ENCODE results near the gene MMAA. TPM values are rescaled to one million over a fixed set of nuclear protein-coding genes. Genes with fewer than 3 reads are reported as not detected.
"Not testable (repeated sequence)": the region's sequence is repeated elsewhere in the genome, so short reads cannot be mapped to it uniquely, and the experiment has no call there.

MMAA gene
- total RNA-seq, 1 experiment from 2014 or later: 0.53 TPM

- no peak for DNase-seq
- Histone ChIP-seq H3K4me3 (no peak overlapping the region), H3K36me3 (no peaks in the 10 kb centered on the region), H3K27me3 (no peaks in the 10 kb centered on the region), H3K9me3 (no peaks in the 10 kb centered on the region)
Observed at GRCh38 chr4:145681518-145681917, 62.3 kb downstream of the MMAA start.

GRCh38 chr4:145681956-145682355, 62.8 kb downstream of the MMAA start:
- Histone ChIP-seq H3K27me3 (no peaks in the 10 kb centered on the region), H3K36me3 (no peaks in the 10 kb centered on the region), H3K9me3 (no peaks in the 10 kb centered on the region), H3K4me3 (no peak overlapping the region)
- DNase-seq: no peak

DNA sequence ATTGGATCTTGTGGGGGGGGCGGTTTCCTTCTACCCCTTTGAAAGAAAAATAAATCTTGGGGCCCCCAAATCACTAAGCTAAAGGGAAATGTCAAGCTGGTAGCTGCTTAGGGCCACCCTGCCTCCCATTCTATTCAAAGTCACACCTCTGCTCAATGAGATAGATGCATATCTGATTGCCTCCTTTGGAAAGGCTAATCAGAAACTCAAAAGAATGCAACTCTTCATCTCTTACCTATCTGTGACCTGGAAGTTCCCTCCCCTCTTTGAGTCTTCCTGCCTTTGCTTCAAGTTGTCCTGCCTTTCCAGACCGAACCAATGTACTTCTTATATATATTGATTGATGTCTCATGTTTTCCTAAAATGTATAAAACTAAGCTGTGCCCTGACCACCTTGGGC, 67.8 kb downstream of the MMAA start:
- Histone ChIP-seq H3K27me3 (no peaks in the 10 kb centered on the region), H3K9me3 (no peaks in the 10 kb centered on the region), H3K4me3 (no peak overlapping the region), H3K36me3 (no peaks in the 10 kb centered on the region)
- no peak for DNase-seq

DNA sequence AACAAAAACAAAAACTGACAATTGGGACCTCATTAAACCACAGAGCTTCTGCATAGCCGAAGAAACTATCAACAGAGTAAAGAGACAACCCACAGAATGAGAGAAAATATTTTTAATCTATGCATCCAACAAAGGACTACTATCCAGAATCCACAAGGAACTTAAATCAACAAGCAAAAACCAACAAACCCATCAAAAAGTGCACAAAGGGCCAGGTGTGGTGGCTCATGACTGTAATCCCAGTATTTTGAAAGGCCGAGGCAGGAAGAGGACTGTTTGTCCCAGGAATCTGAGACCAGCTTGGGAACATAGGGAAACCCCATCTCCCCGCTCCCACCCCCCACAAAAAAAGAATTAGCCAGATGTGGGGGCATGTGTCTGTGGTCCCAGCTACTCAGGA, 71.4 kb downstream of the MMAA start:
- H3K4me3 ChIP-seq: no peak overlapping the region
- H3K9me3 ChIP-seq: no peaks in the 10 kb centered on the region
- H3K36me3 ChIP-seq: no peaks in the 10 kb centered on the region
- H3K27me3 ChIP-seq: no peaks in the 10 kb centered on the region
- DNase-seq: no peak

GRCh38 chr4:145691416-145691815, 72.2 kb downstream of the MMAA start:
- not testable (repeated sequence) for H3K4me3 ChIP-seq, H3K36me3 ChIP-seq, H3K27me3 ChIP-seq, DNase-seq, H3K9me3 ChIP-seq

- H3K9me3 ChIP-seq: no peaks in the 10 kb centered on the region
- H3K27me3 ChIP-seq: no peaks in the 10 kb centered on the region
- DNase-seq: no peak
- H3K36me3 ChIP-seq: no peaks in the 10 kb centered on the region
- H3K4me3 ChIP-seq: no peak overlapping the region
Observed at GRCh38 chr4:145694929-145695328, 75.7 kb downstream of the MMAA start.

DNA sequence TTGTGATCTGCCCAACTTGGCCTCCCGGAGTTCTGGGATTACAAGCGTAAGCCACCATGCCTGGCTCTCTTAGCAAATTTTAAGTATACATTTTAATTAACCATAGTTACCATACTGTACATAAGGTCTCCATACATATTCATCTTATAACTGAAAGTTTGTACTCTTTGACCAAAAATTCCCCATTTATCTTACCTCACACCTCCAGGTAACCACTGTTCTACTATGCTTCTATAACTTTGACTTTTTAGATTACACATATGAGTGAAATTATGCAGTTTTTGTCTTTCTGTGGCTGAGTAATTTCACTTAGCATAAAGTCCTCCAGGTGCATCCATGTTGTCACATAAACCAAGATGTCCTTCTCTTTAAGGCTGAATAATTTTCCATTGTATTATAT, 78.1 kb downstream of the MMAA start:
- H3K4me3 ChIP-seq: no peak overlapping the region
- DNase-seq: no peak
- H3K9me3 ChIP-seq: no peaks in the 10 kb centered on the region
- H3K27me3 ChIP-seq: no peaks in the 10 kb centered on the region
- no peaks in the 10 kb centered on the region for H3K36me3 ChIP-seq

DNA sequence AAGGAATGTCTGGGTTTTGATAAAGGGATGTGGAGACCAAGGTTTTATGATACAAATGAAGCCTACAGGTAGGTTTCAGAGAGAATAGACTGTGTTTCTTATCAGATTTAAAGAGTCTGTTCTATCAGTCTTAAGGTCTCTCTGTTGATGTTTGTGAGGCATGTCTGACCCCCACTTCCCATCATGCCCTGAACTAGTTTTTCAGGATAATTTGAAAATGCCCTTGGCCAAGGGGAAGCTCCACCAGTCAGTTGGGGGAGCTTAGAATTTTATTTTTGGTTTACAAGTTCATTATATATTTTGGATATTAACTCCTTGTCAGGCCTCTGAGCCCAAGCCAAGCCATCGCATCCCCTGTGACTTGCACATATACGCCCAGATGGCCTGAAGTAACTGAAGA, 79.3 kb downstream of the MMAA start:
- no peak for DNase-seq
- Histone ChIP-seq H3K9me3 (no peaks in the 10 kb centered on the region), H3K4me3 (no peak overlapping the region), H3K36me3 (no peaks in the 10 kb centered on the region), H3K27me3 (no peaks in the 10 kb centered on the region)

DNA sequence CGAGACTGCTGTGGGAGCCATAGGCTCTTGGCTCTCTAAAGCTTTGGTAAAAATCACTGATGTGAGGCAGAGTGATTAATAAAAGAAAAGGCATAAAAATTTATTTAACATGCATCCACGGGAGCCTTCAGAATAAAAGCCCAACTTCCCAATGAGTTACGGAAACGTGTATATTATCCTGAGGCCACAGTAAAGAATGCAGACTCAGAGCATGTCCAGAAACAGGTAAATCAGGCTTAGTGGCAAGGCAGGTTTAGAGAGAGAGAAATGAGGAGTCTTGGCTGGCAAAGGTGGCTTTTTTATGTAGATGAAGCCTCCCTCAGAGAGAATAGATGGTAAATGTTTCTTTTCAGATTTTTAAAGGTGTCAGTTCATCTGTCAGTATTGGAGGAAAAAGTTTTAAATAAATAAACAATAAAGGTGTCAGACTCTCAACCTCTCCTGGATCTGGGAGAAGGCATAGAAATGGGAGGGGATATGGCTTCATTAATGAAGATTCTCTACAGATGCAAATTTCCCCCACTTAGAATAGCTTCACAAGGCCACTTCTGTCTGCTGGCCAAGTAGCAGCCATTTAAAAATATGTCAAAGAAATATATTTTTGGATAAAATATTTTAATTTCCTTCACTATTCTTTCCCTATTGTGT, 84.8 kb downstream of the MMAA start:
- Histone ChIP-seq H3K4me3 (no peak overlapping the region), H3K27me3 (no peaks in the 10 kb centered on the region), H3K36me3 (no peaks in the 10 kb centered on the region), H3K9me3 (no peaks in the 10 kb centered on the region)
- no peak for DNase-seq

DNA sequence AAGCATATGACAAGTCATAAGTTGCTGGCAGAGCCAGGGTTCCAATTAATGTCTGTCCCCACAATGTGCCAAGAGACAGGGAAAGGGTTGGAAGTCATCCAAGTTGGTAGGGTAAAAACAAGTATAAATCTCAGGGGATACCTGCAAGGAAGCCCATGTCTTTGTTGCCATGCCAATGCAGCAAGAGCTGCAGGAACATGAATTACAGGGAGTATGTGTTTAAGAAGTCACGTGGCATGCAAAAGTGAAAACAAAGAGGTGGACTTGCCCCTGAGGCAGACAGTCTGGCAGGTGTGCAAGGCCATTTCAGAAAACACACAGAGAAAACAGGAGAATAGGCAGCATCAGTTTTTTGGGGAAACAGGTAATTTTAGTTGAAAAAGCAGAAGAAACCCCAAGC, 90.2 kb downstream of the MMAA start:
- DNase-seq: no peak
- H3K27me3 ChIP-seq: no peaks in the 10 kb centered on the region
- no peaks in the 10 kb centered on the region for H3K9me3 ChIP-seq
- no peak overlapping the region for H3K4me3 ChIP-seq
- H3K36me3 ChIP-seq: no peaks in the 10 kb centered on the region

Other genes starting within 250 kb of the MMAA start
- gene SMAD1, start 137.5 kb upstream of the MMAA start, total RNA-seq (2014; rRNA removed; shearing (Covaris generic); ENCODE audit: low replicate concordance): 11.4 and 40.8 TPM in 2 replicates
- not detected in 2 replicates for gene C4orf51, start 60.8 kb downstream of the MMAA start, total RNA-seq (2014; rRNA removed; shearing (Covaris generic); ENCODE audit: low replicate concordance)